ENCODE measurements around the gene MAML2. TPM values are rescaled to one million over a fixed set of nuclear protein-coding genes. Genes with fewer than 3 reads are reported as not detected.
A peak's percentile ranks its signal among the peaks of the same experiment; 100 is the strongest.

Gene MAML2
- 10 to 100 TPM; 24.9 to 30.8 (median 28.3) TPM for total RNA-seq (2021; fragmentation: NEBNext Ultra II Directional; extraction: Animal tissue kit (Norgen Biotek cat#: 25700))
- long read RNA-seq, partial matches to known transcripts: 0 of 15 reads
- long read RNA-seq, other reads (novel, unspliced or antisense): 15 of 15 reads

- H3K4me3 Mint-ChIP-seq: peak within 1 kb of the TSS; percentile 95
- peaks cover 41% of the 10 kb centered on the region for H3K4me1 Mint-ChIP-seq (ENCODE audit: low read depth)
- H3K27ac Mint-ChIP-seq: peak within 1 kb of the TSS; percentile 95
- DNase-seq: peak; percentile 91
- TF ChIP-seq CTCF (IDR thresholded peaks at IDR 0.05): peak; percentile 92
- H3K27me3 Mint-ChIP-seq (ENCODE audit: insufficient read depth): no peaks in the 10 kb centered on the region; the same call in 1 of the 2 replicates
- H3K36me3 Mint-ChIP-seq (ENCODE audit: low read depth): peaks cover 33% of the 10 kb centered on the region
- no peaks in the 10 kb centered on the region for H3K9me3 Mint-ChIP-seq
Observed at GRCh38 chr11:96342961-96343711, at the start of gene MAML2. Gene MAML2 (minus strand): TSS chr11:96343195. CDS start chr11:96341895, 1,300 bp downstream.

- Mint-ChIP-seq H3K9me3 (no peaks in the 10 kb centered on the region), H3K27me3 (ENCODE audit: insufficient read depth) (no peaks in the 10 kb centered on the region; the same call in 1 of the 2 replicates), H3K36me3 (ENCODE audit: low read depth) (peaks cover 18% of the 10 kb centered on the region), H3K4me3 (peak overlapping the region; percentile 93), H3K27ac (peak overlapping the region; percentile 25; the same call in 1 of the 2 replicates), H3K4me1 (ENCODE audit: low read depth) (peaks cover 64% of the 10 kb centered on the region)
- DNase-seq: no peak
- peak; percentile 66 for TF ChIP-seq CTCF (IDR thresholded peaks at IDR 0.05)
Observed at GRCh38 chr11:96391698-96392307, 48.8 kb upstream of the MAML2 start.

- no peak for DNase-seq
- TF ChIP-seq CTCF (IDR thresholded peaks at IDR 0.05): no peak
- H3K27ac Mint-ChIP-seq: peak overlapping the region; percentile 95
- H3K4me1 Mint-ChIP-seq (ENCODE audit: low read depth): peaks cover 68% of the 10 kb centered on the region
- H3K4me3 Mint-ChIP-seq: peak overlapping the region; percentile 93
- no peaks in the 10 kb centered on the region for H3K27me3 Mint-ChIP-seq (ENCODE audit: insufficient read depth)
- peaks cover 18% of the 10 kb centered on the region for H3K36me3 Mint-ChIP-seq (ENCODE audit: low read depth)
- no peaks in the 10 kb centered on the region for H3K9me3 Mint-ChIP-seq
Observed at GRCh38 chr11:96390488-96390792, 47.4 kb upstream of the MAML2 start.

- TF ChIP-seq CTCF (IDR thresholded peaks at IDR 0.05): peak; percentile 24; the same call in 1 of the 2 replicates
- Mint-ChIP-seq H3K27ac (peak within 1 kb of the TSS; percentile 95), H3K36me3 (ENCODE audit: low read depth) (peaks cover 18% of the 10 kb centered on the region), H3K4me3 (peak within 1 kb of the TSS; percentile 93), H3K9me3 (no peaks in the 10 kb centered on the region), H3K27me3 (ENCODE audit: insufficient read depth) (no peaks in the 10 kb centered on the region), H3K4me1 (ENCODE audit: low read depth) (peaks cover 73% of the 10 kb centered on the region)
- DNase-seq: peak; percentile 90
Observed at GRCh38 chr11:96389720-96390487, 46.9 kb upstream of the MAML2 start, which contains the start of the genes CCDC82 and JRKL. Gene CCDC82 (minus strand): TSS chr11:96389912. CDS start chr11:96384747, 5,165 bp downstream. Gene JRKL (plus strand): TSS chr11:96390013. CDS start chr11:96390650, 637 bp downstream.
